GM12873 (cell line): Measurements from ENCODE around the gene SUGT1.

Source experiments
- CTCF ChIP-seq: IDR thresholded peaks from 2 replicates; pipeline ENCODE4 v1.5.1; 2012; ENCODE audit warnings: low read depth, mild to moderate bottlenecking, moderate library complexity, low read length, control low read depth; ENCODE audit not compliant: insufficient read depth; ENCODE audit errors: missing control alignments

The SUGT1 gene

GRCh38 chr13:52652196-52652979 lies at the start of gene SUGT1:
TSS of gene SUGT1 (plus strand) at chr13:52652836. CDS start at chr13:52652921, 85 bp downstream.
- peak; percentile 81 for TF ChIP-seq CTCF

GRCh38 chr13:52609013-52609606 lies 43.5 kb upstream of the SUGT1 start:
- peak; percentile 46 for TF ChIP-seq CTCF

DNA sequence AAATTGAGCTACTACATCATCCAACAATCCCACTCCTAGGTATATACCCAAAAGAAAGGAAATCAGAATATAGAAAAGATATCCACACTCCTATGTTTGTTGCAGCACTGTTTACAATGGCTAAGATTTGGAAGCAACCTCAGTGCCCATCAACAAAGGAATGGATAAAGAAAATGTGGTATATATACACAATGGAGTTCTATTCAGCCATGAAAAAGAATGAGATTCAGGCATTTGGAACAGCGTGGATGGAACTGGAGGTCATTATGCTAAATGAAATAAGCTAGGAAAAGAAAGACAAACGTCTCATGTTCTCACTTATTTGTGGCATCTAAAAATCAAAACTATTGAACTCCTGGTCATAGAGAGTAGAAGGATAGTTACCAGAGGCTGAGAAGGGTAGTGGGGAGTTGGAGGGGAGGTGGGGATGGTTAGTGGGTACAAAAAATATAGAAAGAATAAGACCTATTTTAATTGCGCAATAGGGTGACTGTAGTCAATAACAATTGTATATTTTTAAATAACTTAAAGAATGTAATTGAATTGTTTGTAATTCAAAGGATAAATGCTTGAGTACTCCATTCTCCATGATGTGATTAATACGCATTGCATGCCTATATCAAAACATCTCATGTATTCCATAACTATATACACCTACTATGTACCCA lies 37.4 kb upstream of the SUGT1 start:
- no peak for TF ChIP-seq CTCF

DNA sequence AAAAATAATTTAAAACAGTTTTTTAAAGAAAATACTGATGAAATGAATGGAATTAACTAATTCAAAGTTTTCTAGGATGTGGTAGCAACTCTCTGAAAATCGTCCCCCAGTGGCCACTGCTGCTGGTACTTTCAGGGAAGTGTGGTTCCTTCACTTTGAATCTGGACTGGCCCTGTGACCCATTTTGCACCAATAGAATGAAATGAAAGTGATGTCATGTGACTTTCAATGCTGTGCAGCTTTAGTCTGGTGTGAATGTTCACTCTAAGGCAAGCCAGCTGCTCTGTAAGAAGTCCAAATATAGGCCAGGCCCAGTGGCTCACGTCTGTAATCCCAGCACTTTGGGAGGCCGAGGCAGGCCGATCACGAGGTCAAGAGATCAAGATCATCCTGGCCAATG lies 36.8 kb upstream of the SUGT1 start:
- TF ChIP-seq CTCF = no peak

DNA sequence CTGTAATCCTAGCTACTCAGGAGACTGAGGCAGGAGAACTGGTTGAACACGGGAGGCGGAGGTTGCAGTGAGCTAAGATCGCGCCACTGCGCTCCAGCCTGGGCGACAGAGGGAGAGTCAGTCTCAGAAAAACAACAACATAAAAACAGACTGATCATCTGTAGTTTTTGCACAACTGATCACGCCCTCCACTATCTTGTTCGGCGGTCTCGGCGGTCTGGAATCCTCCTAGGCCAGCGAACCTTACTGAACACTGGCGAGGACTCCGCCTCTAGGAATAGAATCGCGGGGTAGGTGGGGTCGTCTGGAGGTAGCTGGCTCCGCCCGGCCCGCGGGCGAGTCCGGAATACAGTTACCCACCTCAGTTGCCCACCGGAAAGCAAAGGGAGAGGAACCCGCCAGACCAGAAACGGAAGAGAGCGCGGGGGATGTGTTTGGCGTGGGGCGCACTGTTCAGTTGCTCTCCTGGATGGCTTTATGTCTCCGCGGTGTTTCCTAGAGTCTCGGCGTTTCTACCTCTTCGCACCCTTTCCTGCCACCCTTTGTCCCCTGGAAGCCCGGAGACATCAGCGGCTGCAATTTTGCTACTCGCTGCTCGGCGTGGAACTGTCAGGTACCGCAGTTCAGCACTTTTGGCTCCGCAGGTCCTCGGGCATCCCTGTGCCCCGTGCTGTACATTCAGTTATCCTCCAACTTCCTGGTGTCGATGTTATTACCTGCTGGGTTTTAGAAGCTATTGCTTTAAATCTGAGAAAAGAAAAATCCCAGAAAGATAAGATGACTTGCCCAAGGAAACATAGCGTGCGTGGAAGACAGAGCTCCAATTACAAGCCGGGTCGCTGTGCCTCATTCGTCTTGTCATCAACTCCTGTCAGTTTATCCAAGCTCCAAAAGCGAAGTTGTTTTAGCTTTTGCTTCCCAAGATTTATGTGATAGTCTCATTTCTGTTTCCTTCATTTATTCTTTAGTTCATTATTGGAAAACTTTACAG lies 35.3 kb upstream of the SUGT1 start:
- no peak for TF ChIP-seq CTCF

DNA sequence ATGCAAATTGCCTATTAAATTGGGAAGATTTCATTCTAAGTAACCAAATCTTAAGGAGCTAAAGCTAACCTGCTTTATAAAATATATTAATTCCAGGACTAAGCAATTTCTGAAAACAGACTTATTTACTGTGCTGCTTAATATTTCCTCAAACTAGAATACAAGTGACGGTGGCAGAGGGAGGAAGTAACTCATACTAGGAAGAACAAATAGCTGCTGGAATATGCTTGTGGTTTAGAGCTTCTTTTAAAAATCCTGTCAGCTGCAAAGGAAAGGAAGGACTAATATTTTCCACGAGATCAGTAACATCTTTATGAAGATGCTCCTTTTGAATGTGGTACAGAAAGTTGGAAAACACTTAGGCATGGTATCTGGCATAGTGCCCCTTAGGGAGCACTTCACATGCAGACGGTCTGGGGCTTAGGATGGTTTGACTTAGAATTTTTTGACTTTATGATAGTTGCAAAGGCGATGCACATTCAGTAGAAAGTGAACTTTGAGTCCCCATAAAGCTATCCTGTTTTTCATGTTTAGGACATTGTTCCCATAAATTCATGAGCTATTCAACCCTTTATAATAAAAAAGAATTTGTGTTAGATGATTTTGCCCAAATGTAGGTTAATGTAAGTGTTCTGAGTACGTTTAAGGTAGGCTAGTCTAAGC lies 13.8 kb upstream of the SUGT1 start:
- no peak for TF ChIP-seq CTCF
